Measurements from ENCODE around the gene SYK.

SYK gene

GRCh38 chr9:90839183-90839728 is 37.6 kb downstream of the SYK start:
- Histone ChIP-seq H3K9me3 (ENCODE audit: control insufficient read depth, insufficient read depth, low read length) (peaks cover 11% of the 10 kb centered on the region), H3K36me3 (ENCODE audit: control insufficient read depth, insufficient read depth, low read length) (no peaks in the 10 kb centered on the region), H3K27ac (ENCODE audit: low read depth, low read length) (no peak overlapping the region), H3K27me3 (ENCODE audit: control insufficient read depth, insufficient read depth, low read length) (no peaks in the 10 kb centered on the region), H3K9ac (ENCODE audit: low read depth, low read length) (no peak overlapping the region), H3K4me1 (ENCODE audit: control insufficient read depth, insufficient read depth, low read length) (no peaks in the 10 kb centered on the region), H3K4me3 (ENCODE audit: low read depth, low read length) (no peak overlapping the region)

- peaks cover 11% of the 10 kb centered on the region for H3K9me3 ChIP-seq (ENCODE audit: control insufficient read depth, insufficient read depth, low read length)
- no peak overlapping the region for H3K4me3 ChIP-seq (ENCODE audit: low read depth, low read length)
- no peak overlapping the region for H3K9ac ChIP-seq (ENCODE audit: low read depth, low read length)
- no peak overlapping the region for H3K27ac ChIP-seq (ENCODE audit: low read depth, low read length)
- H3K4me1 ChIP-seq (ENCODE audit: control insufficient read depth, insufficient read depth, low read length) = no peaks in the 10 kb centered on the region
- no peaks in the 10 kb centered on the region for H3K36me3 ChIP-seq (ENCODE audit: control insufficient read depth, insufficient read depth, low read length)
- no peaks in the 10 kb centered on the region for H3K27me3 ChIP-seq (ENCODE audit: control insufficient read depth, insufficient read depth, low read length)
Measured at GRCh38 chr9:90840696-90841095, 39.1 kb downstream of the SYK start.

GRCh38 chr9:90841213-90841612 is 39.6 kb downstream of the SYK start:
- no peaks in the 10 kb centered on the region for H3K4me1 ChIP-seq (ENCODE audit: control insufficient read depth, insufficient read depth, low read length)
- H3K36me3 ChIP-seq (ENCODE audit: control insufficient read depth, insufficient read depth, low read length) = no peaks in the 10 kb centered on the region
- H3K9ac ChIP-seq (ENCODE audit: low read depth, low read length) = no peak overlapping the region
- H3K9me3 ChIP-seq (ENCODE audit: control insufficient read depth, insufficient read depth, low read length) = peaks cover 11% of the 10 kb centered on the region
- H3K27ac ChIP-seq (ENCODE audit: low read depth, low read length) = no peak overlapping the region
- H3K4me3 ChIP-seq (ENCODE audit: low read depth, low read length) = no peak overlapping the region
- H3K27me3 ChIP-seq (ENCODE audit: control insufficient read depth, insufficient read depth, low read length) = no peaks in the 10 kb centered on the region

GRCh38 chr9:90841615-90842014 is 40.0 kb downstream of the SYK start:
- Histone ChIP-seq H3K36me3 (ENCODE audit: control insufficient read depth, insufficient read depth, low read length) (no peaks in the 10 kb centered on the region), H3K4me3 (ENCODE audit: low read depth, low read length) (no peak overlapping the region), H3K9me3 (ENCODE audit: control insufficient read depth, insufficient read depth, low read length) (peaks cover 11% of the 10 kb centered on the region), H3K9ac (ENCODE audit: low read depth, low read length) (no peak overlapping the region), H3K4me1 (ENCODE audit: control insufficient read depth, insufficient read depth, low read length) (no peaks in the 10 kb centered on the region), H3K27me3 (ENCODE audit: control insufficient read depth, insufficient read depth, low read length) (no peaks in the 10 kb centered on the region), H3K27ac (ENCODE audit: low read depth, low read length) (no peak overlapping the region)

GRCh38 chr9:90842176-90842777 is 40.7 kb downstream of the SYK start:
- H3K9me3 ChIP-seq (ENCODE audit: control insufficient read depth, insufficient read depth, low read length) = peaks cover 11% of the 10 kb centered on the region
- H3K36me3 ChIP-seq (ENCODE audit: control insufficient read depth, insufficient read depth, low read length) = no peaks in the 10 kb centered on the region
- H3K27me3 ChIP-seq (ENCODE audit: control insufficient read depth, insufficient read depth, low read length) = no peaks in the 10 kb centered on the region
- no peaks in the 10 kb centered on the region for H3K4me1 ChIP-seq (ENCODE audit: control insufficient read depth, insufficient read depth, low read length)
- H3K4me3 ChIP-seq (ENCODE audit: low read depth, low read length) = no peak overlapping the region
- H3K9ac ChIP-seq (ENCODE audit: low read depth, low read length) = no peak overlapping the region
- no peak overlapping the region for H3K27ac ChIP-seq (ENCODE audit: low read depth, low read length)

GRCh38 chr9:90842996-90843395 is 41.4 kb downstream of the SYK start:
- Histone ChIP-seq H3K36me3 (ENCODE audit: control insufficient read depth, insufficient read depth, low read length) (no peaks in the 10 kb centered on the region), H3K27me3 (ENCODE audit: control insufficient read depth, insufficient read depth, low read length) (no peaks in the 10 kb centered on the region), H3K27ac (ENCODE audit: low read depth, low read length) (no peak overlapping the region), H3K9me3 (ENCODE audit: control insufficient read depth, insufficient read depth, low read length) (peaks cover 11% of the 10 kb centered on the region), H3K4me1 (ENCODE audit: control insufficient read depth, insufficient read depth, low read length) (no peaks in the 10 kb centered on the region), H3K9ac (ENCODE audit: low read depth, low read length) (no peak overlapping the region), H3K4me3 (ENCODE audit: low read depth, low read length) (no peak overlapping the region)

GRCh38 chr9:90843525-90843924 is 41.9 kb downstream of the SYK start:
- Histone ChIP-seq H3K9me3 (ENCODE audit: control insufficient read depth, insufficient read depth, low read length) (peaks cover 11% of the 10 kb centered on the region), H3K27me3 (ENCODE audit: control insufficient read depth, insufficient read depth, low read length) (no peaks in the 10 kb centered on the region), H3K36me3 (ENCODE audit: control insufficient read depth, insufficient read depth, low read length) (no peaks in the 10 kb centered on the region), H3K4me1 (ENCODE audit: control insufficient read depth, insufficient read depth, low read length) (no peaks in the 10 kb centered on the region), H3K27ac (ENCODE audit: low read depth, low read length) (no peak overlapping the region), H3K4me3 (ENCODE audit: low read depth, low read length) (no peak overlapping the region), H3K9ac (ENCODE audit: low read depth, low read length) (no peak overlapping the region)

GRCh38 chr9:90844326-90844725 is 42.7 kb downstream of the SYK start:
- Histone ChIP-seq H3K9ac (ENCODE audit: low read depth, low read length) (no peak overlapping the region), H3K27ac (ENCODE audit: low read depth, low read length) (no peak overlapping the region), H3K4me3 (ENCODE audit: low read depth, low read length) (no peak overlapping the region), H3K27me3 (ENCODE audit: control insufficient read depth, insufficient read depth, low read length) (no peaks in the 10 kb centered on the region), H3K9me3 (ENCODE audit: control insufficient read depth, insufficient read depth, low read length) (peaks cover 11% of the 10 kb centered on the region), H3K36me3 (ENCODE audit: control insufficient read depth, insufficient read depth, low read length) (no peaks in the 10 kb centered on the region), H3K4me1 (ENCODE audit: control insufficient read depth, insufficient read depth, low read length) (no peaks in the 10 kb centered on the region)

- no peaks in the 10 kb centered on the region for H3K4me1 ChIP-seq (ENCODE audit: control insufficient read depth, insufficient read depth, low read length)
- no peaks in the 10 kb centered on the region for H3K27me3 ChIP-seq (ENCODE audit: control insufficient read depth, insufficient read depth, low read length)
- peaks cover 2% of the 10 kb centered on the region for H3K9me3 ChIP-seq (ENCODE audit: control insufficient read depth, insufficient read depth, low read length)
- H3K9ac ChIP-seq (ENCODE audit: low read depth, low read length) = no peak overlapping the region
- H3K4me3 ChIP-seq (ENCODE audit: low read depth, low read length) = no peak overlapping the region
- no peak overlapping the region for H3K27ac ChIP-seq (ENCODE audit: low read depth, low read length)
- no peaks in the 10 kb centered on the region for H3K36me3 ChIP-seq (ENCODE audit: control insufficient read depth, insufficient read depth, low read length)
Measured at GRCh38 chr9:90846770-90847419, 45.3 kb downstream of the SYK start.

GRCh38 chr9:90847971-90848370 is 46.4 kb downstream of the SYK start:
- no peaks in the 10 kb centered on the region for H3K36me3 ChIP-seq (ENCODE audit: control insufficient read depth, insufficient read depth, low read length)
- H3K4me1 ChIP-seq (ENCODE audit: control insufficient read depth, insufficient read depth, low read length) = no peaks in the 10 kb centered on the region
- H3K9me3 ChIP-seq (ENCODE audit: control insufficient read depth, insufficient read depth, low read length) = no peaks in the 10 kb centered on the region
- H3K4me3 ChIP-seq (ENCODE audit: low read depth, low read length) = no peak overlapping the region
- H3K9ac ChIP-seq (ENCODE audit: low read depth, low read length) = no peak overlapping the region
- no peaks in the 10 kb centered on the region for H3K27me3 ChIP-seq (ENCODE audit: control insufficient read depth, insufficient read depth, low read length)
- no peak overlapping the region for H3K27ac ChIP-seq (ENCODE audit: low read depth, low read length)

- Histone ChIP-seq H3K4me1 (ENCODE audit: control insufficient read depth, insufficient read depth, low read length) (no peaks in the 10 kb centered on the region), H3K9me3 (ENCODE audit: control insufficient read depth, insufficient read depth, low read length) (no peaks in the 10 kb centered on the region), H3K27ac (ENCODE audit: low read depth, low read length) (no peak overlapping the region), H3K9ac (ENCODE audit: low read depth, low read length) (no peak overlapping the region), H3K36me3 (ENCODE audit: control insufficient read depth, insufficient read depth, low read length) (no peaks in the 10 kb centered on the region), H3K4me3 (ENCODE audit: low read depth, low read length) (no peak overlapping the region), H3K27me3 (ENCODE audit: control insufficient read depth, insufficient read depth, low read length) (no peaks in the 10 kb centered on the region)
Measured at GRCh38 chr9:90848866-90849265, 47.2 kb downstream of the SYK start.
